HEK293 (cell line): Measurements from ENCODE around the gene MRPL34.

Source experiments
- CTCF ChIA-PET: fragments of 350-600 bp; formaldehyde crosslinking; extraction: SDS; loops from one replicate; lab custom pipeline; 2021; ENCODE audit warnings: antibody characterized with exemption; lab: Yijun Ruan, JAX
- POLR2A ChIA-PET: fragments of 300-600 bp; formaldehyde crosslinking; extraction: SDS; loops from one replicate; lab custom pipeline; 2020; ENCODE audit warnings: antibody characterized with exemption, inconsistent platforms; lab: Yijun Ruan, JAX
- H3K27ac ChIP-seq: fragments of 200-500 bp; sonication (Bioruptor generic); 2 replicates; pipeline ENCODE4 v1.5.1; 2014; ENCODE audit warnings: low read depth, low read length, control low read depth, inconsistent platforms; ENCODE audit errors: extremely low read depth
- H3K36me3 ChIP-seq, 2 experiments: fragments of 200-500 bp in 1 of 2; sonication (Bioruptor generic) in 1 of 2; 1 replicate in 1 of 2; 2 replicates in 1 of 2; pipeline ENCODE4 v1.5.1; 2014 to 2017; ENCODE audit warnings: inconsistent platforms in 2 of 2, low read length in 2 of 2; ENCODE audit not compliant: control insufficient read depth in 2 of 2, insufficient read depth in 1 of 2
- H3K4me1 ChIP-seq: fragments of 200-500 bp; sonication (Bioruptor generic); 2 replicates; pipeline ENCODE4 v1.5.1; 2014; ENCODE audit warnings: mild to moderate bottlenecking, low read length, inconsistent platforms; ENCODE audit not compliant: control insufficient read depth, insufficient read depth
- H3K4me3 ChIP-seq: 2 replicates; pipeline ENCODE4 v1.5.1; 2011; ENCODE audit warnings: low read depth, mild to moderate bottlenecking, control low read depth, low read length, moderate library complexity
- H3K9me3 ChIP-seq: fragments of 200-500 bp; sonication (Bioruptor generic); 2 replicates; pipeline ENCODE4 v1.5.1; 2014; ENCODE audit warnings: low read depth, low read length, inconsistent platforms; ENCODE audit not compliant: control insufficient read depth, insufficient read depth
- GLIS1 ChIP-seq: fragments of 450-650 bp; formaldehyde crosslinking; IDR thresholded peaks from 2 replicates; pipeline ENCODE4 v1.5.1; 2016; ENCODE audit warnings: missing biosample characterization, missing genetic modification characterization
- ZBTB1 ChIP-seq: fragments of 450-650 bp; formaldehyde crosslinking; IDR thresholded peaks from 2 replicates; pipeline ENCODE4 v1.5.1; 2016; ENCODE audit warnings: missing biosample characterization, missing genetic modification characterization
- ZBTB7A ChIP-seq: fragments of 450-650 bp; formaldehyde crosslinking; IDR thresholded peaks from 2 replicates; pipeline ENCODE4 v1.5.1; 2016; ENCODE audit warnings: low read depth, missing biosample characterization, missing genetic modification characterization
- ZEB2 ChIP-seq: fragments of 450-650 bp; formaldehyde crosslinking; IDR thresholded peaks from 2 replicates; pipeline ENCODE4 v1.5.1; 2016; ENCODE audit warnings: missing biosample characterization, missing genetic modification characterization
- ZNF132 ChIP-seq: fragments of 450-650 bp; formaldehyde crosslinking; IDR thresholded peaks from 2 replicates; pipeline ENCODE4 v1.5.1; 2017; ENCODE audit warnings: missing biosample characterization, missing genetic modification characterization, borderline replicate concordance
- ZNF324 ChIP-seq: fragments of 450-650 bp; formaldehyde crosslinking; IDR thresholded peaks from 2 replicates; pipeline ENCODE4 v1.5.1; 2016; ENCODE audit warnings: missing biosample characterization, missing genetic modification characterization
- ZNF394 ChIP-seq: fragments of 450-650 bp; formaldehyde crosslinking; IDR thresholded peaks from 2 replicates; pipeline ENCODE4 v1.5.1; 2016; ENCODE audit warnings: missing biosample characterization, missing genetic modification characterization, mild to moderate bottlenecking, moderate library complexity, borderline replicate concordance
- ZNF510 ChIP-seq: fragments of 450-650 bp; formaldehyde crosslinking; IDR thresholded peaks from 2 replicates; pipeline ENCODE4 v1.5.1; 2018; ENCODE audit warnings: mild to moderate bottlenecking, missing genetic modification characterization, missing biosample characterization; ENCODE audit not compliant: insufficient replicate concordance
- ZNF544 ChIP-seq: fragments of 450-650 bp; formaldehyde crosslinking; IDR thresholded peaks from 2 replicates; pipeline ENCODE4 v1.5.0; 2017; ENCODE audit warnings: missing biosample characterization, missing genetic modification characterization
- ZNF585B ChIP-seq: fragments of 450-650 bp; formaldehyde crosslinking; IDR thresholded peaks from 2 replicates; pipeline ENCODE4 v1.5.1; 2016; ENCODE audit warnings: missing biosample characterization, missing genetic modification characterization
- ZNF600 ChIP-seq: fragments of 450-650 bp; formaldehyde crosslinking; IDR thresholded peaks from 2 replicates; pipeline ENCODE4 v1.5.1; 2016; ENCODE audit warnings: missing biosample characterization, missing genetic modification characterization
- ZNF76 ChIP-seq: fragments of 450-650 bp; formaldehyde crosslinking; IDR thresholded peaks from 2 replicates; pipeline ENCODE4; 2016; ENCODE audit warnings: low read depth, missing biosample characterization, missing genetic modification characterization, borderline replicate concordance
- ZNF830 ChIP-seq: fragments of 450-650 bp; IDR thresholded peaks from 2 replicates; pipeline ENCODE4 v1.5.0; 2018; ENCODE audit warnings: missing biosample characterization, missing genetic modification characterization, low read depth, mild to moderate bottlenecking, moderate library complexity
- TF ChIP-seq, protein P1 (sequence below): IDR thresholded peaks from 2 replicates; pipeline ENCODE4 v1.6.1; 2011; ENCODE audit warnings: mild to moderate bottlenecking, low read depth, low read length, borderline replicate concordance
- TF ChIP-seq, protein P2 (sequence below): fragments of 450-650 bp; formaldehyde crosslinking; conservative IDR thresholded peaks from 2 replicates; pipeline ENCODE4 v1.5.1; 2016; ENCODE audit warnings: low read depth, missing biosample characterization, missing genetic modification characterization
- TF ChIP-seq, protein P3 (sequence below): fragments of 450-650 bp; formaldehyde crosslinking; IDR thresholded peaks from 2 replicates; pipeline ENCODE4; 2016; ENCODE audit warnings: missing biosample characterization, missing genetic modification characterization

MRPL34 gene

DNA sequence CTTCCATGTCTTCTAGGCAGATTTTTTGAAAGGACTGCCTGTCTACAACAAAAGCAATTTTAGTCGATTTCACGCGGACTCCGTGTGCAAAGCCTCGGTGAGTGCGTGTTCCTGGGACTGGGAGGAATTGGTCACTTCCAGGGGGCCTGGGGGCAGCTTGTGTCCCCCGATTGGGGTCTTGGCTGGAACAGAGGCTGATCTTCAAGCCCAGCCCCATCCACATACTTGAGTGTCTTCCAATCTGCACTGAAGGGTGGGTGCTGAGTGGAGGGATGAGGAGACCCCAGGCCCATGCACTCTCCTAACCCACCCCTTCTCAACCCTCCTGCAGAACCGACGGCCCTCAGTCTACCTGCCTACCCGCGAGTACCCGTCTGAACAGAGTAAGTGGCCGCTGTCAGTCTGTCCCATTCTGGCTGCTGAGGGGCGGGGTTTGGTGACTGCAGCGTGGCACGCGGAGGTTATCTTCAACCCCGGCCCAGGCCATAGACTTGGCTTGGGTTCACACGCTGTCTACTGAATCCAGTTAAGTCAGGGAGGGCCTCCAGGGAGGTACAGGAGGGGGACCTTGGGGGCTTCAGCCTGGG, 8.4 kb downstream of the MRPL34 start:
- Histone ChIP-seq H3K4me3 (no peak overlapping the region), H3K27ac (no peak overlapping the region), H3K9me3 (no peaks in the 10 kb centered on the region), H3K4me1 (no peaks in the 10 kb centered on the region), H3K36me3 (peaks cover 3 to 49% of the 10 kb centered on the region in 2 experiments; a peak in 2 of 3 replicates)
- CTCF ChIA-PET = interaction anchor here (0.7 kb wide), 1 partner anchor 80 kb away, joined by 3 read pairs; no protein-coding TSS in a partner anchor
- POLR2A ChIA-PET = no interaction called here
- TF ChIP-seq ZNF132 (tag by site-specific recombination) (no peak), ZEB2 (tag by site-specific recombination) (no peak), ZNF544 (tag by site-specific recombination) (no peak), ZBTB7A (no peak), ZNF600 (tag by site-specific recombination) (no peak), ZNF585B (tag by site-specific recombination) (no peak), ZNF394 (tag by site-specific recombination) (no peak), ZNF510 (tag by site-specific recombination) (no peak), ZNF830 (tag by site-specific recombination) (no peak), ZNF76 (tag by site-specific recombination) (no peak), ZNF324 (tag by site-specific recombination) (no peak), ZBTB1 (tag by site-specific recombination) (no peak)
- TF ChIP-seq, protein P1, sequence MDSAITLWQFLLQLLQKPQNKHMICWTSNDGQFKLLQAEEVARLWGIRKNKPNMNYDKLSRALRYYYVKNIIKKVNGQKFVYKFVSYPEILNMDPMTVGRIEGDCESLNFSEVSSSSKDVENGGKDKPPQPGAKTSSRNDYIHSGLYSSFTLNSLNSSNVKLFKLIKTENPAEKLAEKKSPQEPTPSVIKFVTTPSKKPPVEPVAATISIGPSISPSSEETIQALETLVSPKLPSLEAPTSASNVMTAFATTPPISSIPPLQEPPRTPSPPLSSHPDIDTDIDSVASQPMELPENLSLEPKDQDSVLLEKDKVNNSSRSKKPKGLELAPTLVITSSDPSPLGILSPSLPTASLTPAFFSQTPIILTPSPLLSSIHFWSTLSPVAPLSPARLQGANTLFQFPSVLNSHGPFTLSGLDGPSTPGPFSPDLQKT = no peak
- TF ChIP-seq, protein P2, sequence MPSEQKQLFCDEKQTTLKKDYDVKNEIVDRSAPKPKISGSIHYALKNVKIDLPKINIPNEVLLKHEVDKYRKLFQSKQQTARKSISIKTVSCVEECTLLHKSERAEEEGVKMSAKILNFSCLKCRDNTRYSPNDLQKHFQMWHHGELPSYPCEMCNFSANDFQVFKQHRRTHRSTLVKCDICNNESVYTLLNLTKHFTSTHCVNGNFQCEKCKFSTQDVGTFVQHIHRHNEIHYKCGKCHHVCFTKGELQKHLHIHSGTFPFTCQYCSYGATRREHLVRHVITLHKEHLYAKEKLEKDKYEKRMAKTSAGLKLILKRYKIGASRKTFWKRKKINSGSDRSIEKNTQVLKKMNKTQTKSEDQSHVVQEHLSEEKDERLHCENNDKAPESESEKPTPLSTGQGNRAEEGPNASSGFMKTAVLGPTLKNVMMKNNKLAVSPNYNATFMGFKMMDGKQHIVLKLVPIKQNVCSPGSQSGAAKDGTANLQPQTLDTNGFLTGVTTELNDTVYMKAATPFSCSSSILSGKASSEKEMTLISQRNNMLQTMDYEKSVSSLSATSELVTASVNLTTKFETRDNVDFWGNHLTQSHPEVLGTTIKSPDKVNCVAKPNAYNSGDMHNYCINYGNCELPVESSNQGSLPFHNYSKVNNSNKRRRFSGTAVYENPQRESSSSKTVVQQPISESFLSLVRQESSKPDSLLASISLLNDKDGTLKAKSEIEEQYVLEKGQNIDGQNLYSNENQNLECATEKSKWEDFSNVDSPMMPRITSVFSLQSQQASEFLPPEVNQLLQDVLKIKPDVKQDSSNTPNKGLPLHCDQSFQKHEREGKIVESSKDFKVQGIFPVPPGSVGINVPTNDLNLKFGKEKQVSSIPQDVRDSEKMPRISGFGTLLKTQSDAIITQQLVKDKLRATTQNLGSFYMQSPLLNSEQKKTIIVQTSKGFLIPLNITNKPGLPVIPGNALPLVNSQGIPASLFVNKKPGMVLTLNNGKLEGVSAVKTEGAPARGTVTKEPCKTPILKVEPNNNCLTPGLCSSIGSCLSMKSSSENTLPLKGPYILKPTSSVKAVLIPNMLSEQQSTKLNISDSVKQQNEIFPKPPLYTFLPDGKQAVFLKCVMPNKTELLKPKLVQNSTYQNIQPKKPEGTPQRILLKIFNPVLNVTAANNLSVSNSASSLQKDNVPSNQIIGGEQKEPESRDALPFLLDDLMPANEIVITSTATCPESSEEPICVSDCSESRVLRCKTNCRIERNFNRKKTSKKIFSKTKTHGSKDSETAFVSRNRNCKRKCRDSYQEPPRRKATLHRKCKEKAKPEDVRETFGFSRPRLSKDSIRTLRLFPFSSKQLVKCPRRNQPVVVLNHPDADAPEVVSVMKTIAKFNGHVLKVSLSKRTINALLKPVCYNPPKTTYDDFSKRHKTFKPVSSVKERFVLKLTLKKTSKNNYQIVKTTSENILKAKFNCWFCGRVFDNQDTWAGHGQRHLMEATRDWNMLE (tag by site-specific recombination) = no peak

DNA sequence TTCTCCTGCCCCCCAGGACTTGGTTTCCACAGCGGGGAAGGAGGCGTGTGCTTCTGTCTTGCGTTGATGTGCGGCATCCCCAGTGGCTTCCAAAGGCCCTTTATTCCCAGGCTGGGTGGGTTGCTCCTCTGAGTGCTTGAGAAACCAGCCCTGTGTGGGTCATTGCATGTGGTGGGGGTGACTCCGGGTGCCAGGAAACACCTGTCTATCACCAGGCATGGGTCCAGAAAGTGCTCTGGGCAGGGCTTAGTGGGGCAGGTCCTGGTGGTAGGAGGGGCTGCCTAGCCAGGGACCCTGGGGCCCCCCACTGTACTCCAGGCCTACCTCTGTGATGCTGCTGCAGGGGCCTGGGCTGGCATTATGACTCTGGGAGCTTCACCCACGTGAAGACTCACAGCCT, 13.3 kb downstream of the MRPL34 start:
- Histone ChIP-seq H3K4me1 (no peaks in the 10 kb centered on the region), H3K36me3 (peaks cover 3 to 56% of the 10 kb centered on the region in 2 experiments; a peak in 2 of 3 replicates), H3K27ac (no peak overlapping the region), H3K4me3 (no peak overlapping the region), H3K9me3 (no peaks in the 10 kb centered on the region)
- TF ChIP-seq GLIS1 (0 out of 2 replicates have a peak, but pooled peaks have one; percentile 12), ZNF600 (tag by site-specific recombination) (no peak)
- TF ChIP-seq, protein P3, sequence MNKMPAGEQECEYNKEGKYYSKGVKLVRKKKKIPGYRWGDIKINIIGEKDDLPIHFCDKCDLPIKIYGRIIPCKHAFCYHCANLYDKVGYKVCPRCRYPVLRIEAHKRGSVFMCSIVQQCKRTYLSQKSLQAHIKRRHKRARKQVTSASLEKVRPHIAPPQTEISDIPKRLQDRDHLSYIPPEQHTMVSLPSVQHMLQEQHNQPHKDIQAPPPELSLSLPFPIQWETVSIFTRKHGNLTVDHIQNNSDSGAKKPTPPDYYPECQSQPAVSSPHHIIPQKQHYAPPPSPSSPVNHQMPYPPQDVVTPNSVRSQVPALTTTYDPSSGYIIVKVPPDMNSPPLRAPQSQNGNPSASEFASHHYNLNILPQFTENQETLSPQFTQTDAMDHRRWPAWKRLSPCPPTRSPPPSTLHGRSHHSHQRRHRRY (tag by site-specific recombination) = no peak
- CTCF ChIA-PET = no interaction called here
- POLR2A ChIA-PET = interaction anchor here (1.0 to 3.1 kb wide), 3 partner anchors 9 to 14 kb away, joined by 3 to 15 read pairs (median 13); partner anchors contain the start of gene DDA1
